Neural cell (in vitro differentiated cells): ENCODE data around the gene ADSS2.

Experiments used
- CTCF ChIP-seq: fragments of 450-650 bp; IDR thresholded peaks from 2 replicates; pipeline ENCODE4 v1.5.1; 2014; ENCODE audit warnings: antibody characterized with exemption, mild to moderate bottlenecking, moderate library complexity; ENCODE audit not compliant: poor library complexity, severe bottlenecking
- EP300 ChIP-seq: fragments of 450-650 bp; conservative IDR thresholded peaks from 2 replicates; pipeline ENCODE4 v1.6.1; 2014; ENCODE audit warnings: antibody characterized with exemption, mild to moderate bottlenecking, moderate library complexity; ENCODE audit not compliant: poor library complexity, severe bottlenecking
- EZH2 ChIP-seq: fragments of 200-600, 300-800 bp; shearing (Covaris generic), sonication (generic); IDR thresholded peaks from 2 replicates; pipeline ENCODE4 v1.6.1; 2014; ENCODE audit warnings: antibody characterized with exemption, low read length, borderline replicate concordance, mild to moderate bottlenecking; ENCODE audit not compliant: insufficient read depth, poor library complexity, severe bottlenecking
- MXI1 ChIP-seq: fragments of 450-650 bp; conservative IDR thresholded peaks from 2 replicates; pipeline ENCODE4 v1.6.1; 2014; ENCODE audit warnings: antibody characterized with exemption, mild to moderate bottlenecking; ENCODE audit not compliant: poor library complexity, severe bottlenecking
- POLR2AphosphoS5 ChIP-seq: IDR thresholded peaks from 2 replicates; pipeline ENCODE4 v1.6.1; 2012
- RAD21 ChIP-seq: fragments of 450-650 bp; conservative IDR thresholded peaks from 2 replicates; pipeline ENCODE4 v1.6.1; 2014; ENCODE audit warnings: antibody characterized with exemption, mild to moderate bottlenecking, moderate library complexity
- REST ChIP-seq: IDR thresholded peaks from 2 replicates; pipeline ENCODE4 v1.6.1; 2012; ENCODE audit warnings: borderline replicate concordance
- TAF1 ChIP-seq: IDR thresholded peaks from 2 replicates; pipeline ENCODE4 v1.6.1; 2012; ENCODE audit warnings: low read depth

GRCh38 chr1:244388961-244389360 lies 62.7 kb downstream of the ADSS2 start:
- no peak for TF ChIP-seq EZH2
- no peak for TF ChIP-seq CTCF
- no peak for TF ChIP-seq REST
- TF ChIP-seq TAF1, result no peak
- TF ChIP-seq RAD21, result no peak
- TF ChIP-seq EP300, result no peak
- TF ChIP-seq POLR2AphosphoS5, result no peak
- no peak for TF ChIP-seq MXI1
